A673 (cell line): Measurements from ENCODE around the gene ADARB2.

Experiments used
- EZH2 ChIP-seq: fragments of 200-600 bp; sonication (generic); IDR thresholded peaks from 2 replicates; pipeline ENCODE4 v1.6.1; 2017; ENCODE audit warnings: borderline replicate concordance, low read depth, mild to moderate bottlenecking, mixed read lengths, antibody characterized with exemption, low read length; ENCODE audit not compliant: poor library complexity, severe bottlenecking
- TF ChIP-seq, protein P1 (sequence below): fragments of 300-800, 200-600 bp; sonication (generic); conservative IDR thresholded peaks from 2 replicates; pipeline ENCODE4 v1.5.1; 2017; ENCODE audit warnings: low read depth, mild to moderate bottlenecking, antibody characterized with exemption, low read length, moderate library complexity, mixed read lengths

DNA sequence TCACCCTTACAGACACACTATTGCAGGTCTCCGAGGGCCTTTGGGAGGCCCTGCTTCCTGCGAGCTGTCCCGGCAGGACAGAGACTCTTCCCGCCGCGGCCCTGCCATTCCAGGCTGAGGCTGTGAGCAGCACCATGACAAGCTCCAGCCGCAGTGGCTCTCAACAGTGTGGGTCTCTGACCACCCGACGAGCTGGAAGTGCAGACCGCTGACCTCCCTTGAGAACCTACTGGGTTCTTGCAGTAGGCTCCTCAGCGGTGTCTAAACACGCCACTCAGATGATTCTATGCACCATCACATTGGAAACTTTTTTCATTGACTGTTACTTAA, 377.7 kb downstream of the ADARB2 start:
- TF ChIP-seq, protein P1, sequence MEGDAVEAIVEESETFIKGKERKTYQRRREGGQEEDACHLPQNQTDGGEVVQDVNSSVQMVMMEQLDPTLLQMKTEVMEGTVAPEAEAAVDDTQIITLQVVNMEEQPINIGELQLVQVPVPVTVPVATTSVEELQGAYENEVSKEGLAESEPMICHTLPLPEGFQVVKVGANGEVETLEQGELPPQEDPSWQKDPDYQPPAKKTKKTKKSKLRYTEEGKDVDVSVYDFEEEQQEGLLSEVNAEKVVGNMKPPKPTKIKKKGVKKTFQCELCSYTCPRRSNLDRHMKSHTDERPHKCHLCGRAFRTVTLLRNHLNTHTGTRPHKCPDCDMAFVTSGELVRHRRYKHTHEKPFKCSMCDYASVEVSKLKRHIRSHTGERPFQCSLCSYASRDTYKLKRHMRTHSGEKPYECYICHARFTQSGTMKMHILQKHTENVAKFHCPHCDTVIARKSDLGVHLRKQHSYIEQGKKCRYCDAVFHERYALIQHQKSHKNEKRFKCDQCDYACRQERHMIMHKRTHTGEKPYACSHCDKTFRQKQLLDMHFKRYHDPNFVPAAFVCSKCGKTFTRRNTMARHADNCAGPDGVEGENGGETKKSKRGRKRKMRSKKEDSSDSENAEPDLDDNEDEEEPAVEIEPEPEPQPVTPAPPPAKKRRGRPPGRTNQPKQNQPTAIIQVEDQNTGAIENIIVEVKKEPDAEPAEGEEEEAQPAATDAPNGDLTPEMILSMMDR: no peak
- no peak for TF ChIP-seq EZH2
